ENCODE results near the gene CCSER2. TPM values are rescaled to one million over a fixed set of nuclear protein-coding genes. Genes with fewer than 3 reads are reported as not detected.

Gene CCSER2
- polyA plus RNA-seq, 1 donor (not counting 4 experiments of a cell fraction or from before 2014, with no cell fraction given) = 26.7 TPM

- Histone ChIP-seq H3K27ac (ENCODE audit: control insufficient read depth, insufficient read depth, low read length) (no peak overlapping the region), H3K9me1 (ENCODE audit: control insufficient read depth, extremely low read depth, insufficient read depth, low read length) (no peaks in the 10 kb centered on the region)
These were observed 20.1 kb downstream of the CCSER2 start for GRCh38 chr10:84348447-84348846.

DNA sequence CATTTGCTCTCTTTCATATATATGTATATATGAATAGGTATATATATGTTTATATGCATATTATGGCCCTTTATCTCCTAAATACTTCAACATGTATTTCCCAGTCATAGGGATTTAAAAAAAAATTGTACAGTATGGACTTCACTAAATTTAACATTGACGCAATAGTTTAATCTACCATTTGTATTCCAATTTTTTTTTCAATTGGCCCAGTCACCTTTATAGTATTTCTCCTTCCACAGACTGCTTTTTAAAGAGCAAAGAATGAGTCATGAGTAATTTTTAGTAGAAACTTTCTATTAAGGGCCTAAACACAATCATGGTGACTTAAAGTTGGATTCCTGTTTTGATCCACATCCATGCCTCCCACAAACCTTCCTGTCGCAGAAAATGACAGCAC, 20.5 kb downstream of the CCSER2 start:
- Histone ChIP-seq H3K9me1 (ENCODE audit: control insufficient read depth, extremely low read depth, insufficient read depth, low read length) (no peaks in the 10 kb centered on the region), H3K4me3 (ENCODE audit: control insufficient read depth in 2 of 3, extremely low read depth in 1 of 3, insufficient read depth in 2 of 3, low read depth in 1 of 3, low read length in 3 of 3) (no peak overlapping the region), H3K79me2 (ENCODE audit: control insufficient read depth, insufficient read depth, low read length) (peaks cover 63% of the 10 kb centered on the region), H2AFZ (ENCODE audit: control insufficient read depth, low read length) (no peak overlapping the region), H3K36me3 (ENCODE audit: control insufficient read depth in 2 of 2, extremely low read depth in 1 of 2, insufficient read depth in 2 of 2, low read length in 2 of 2) (no peaks in the 10 kb centered on the region), H3K9ac (ENCODE audit: control insufficient read depth, extremely low read depth, insufficient read depth, low read length) (no peak overlapping the region), H3K9me3 (ENCODE audit: control insufficient read depth, low read depth, low read length) (no peaks in the 10 kb centered on the region), H3K27ac (ENCODE audit: control insufficient read depth, insufficient read depth, low read length) (no peak overlapping the region), H3K4me1 (ENCODE audit: control insufficient read depth, extremely low read depth, insufficient read depth, low read length) (peaks cover 11% of the 10 kb centered on the region), H3K4me2 (ENCODE audit: control insufficient read depth, extremely low read depth, insufficient read depth, low read depth, low read length) (no peak overlapping the region), H3K27me3 (ENCODE audit: control insufficient read depth, extremely low read depth, insufficient read depth, low read length) (no peaks in the 10 kb centered on the region), H4K20me1 (ENCODE audit: control insufficient read depth, extremely low read depth, insufficient read depth, low read length) (no peaks in the 10 kb centered on the region)
- DNase-seq (ENCODE audit: low read depth, low spot score) (no peak), FAIRE-seq (no peak)
- TF ChIP-seq EZH2 (IDR thresholded peaks at IDR 0.05; ENCODE audit: low read length) (no peak), CTCF (optimal IDR thresholded peaks at IDR 0.05 in 1 of 3, IDR thresholded peaks at IDR 0.05 in 1 of 3, conservative IDR thresholded peaks at IDR 0.05 in 1 of 3; ENCODE audit: extremely low read depth in 1 of 3, insufficient read depth in 2 of 3, low read length in 3 of 3) (no peak)
- dilution Hi-C loops (cut with MboI; ENCODE audit: extremely low pct_ligation_motif_present, low sequenced_read_pairs) = no loop called here

More at GRCh38 chr10:84348447-84348846, 20.1 kb downstream of the CCSER2 start:
- Histone ChIP-seq H3K9ac (ENCODE audit: control insufficient read depth, extremely low read depth, insufficient read depth, low read length) (no peak overlapping the region), H2AFZ (ENCODE audit: control insufficient read depth, low read length) (no peak overlapping the region), H3K79me2 (ENCODE audit: control insufficient read depth, insufficient read depth, low read length) (peaks cover 64% of the 10 kb centered on the region), H3K4me3 (ENCODE audit: control insufficient read depth in 2 of 3, extremely low read depth in 1 of 3, insufficient read depth in 2 of 3, low read depth in 1 of 3, low read length in 3 of 3) (no peak overlapping the region), H3K4me1 (ENCODE audit: control insufficient read depth, extremely low read depth, insufficient read depth, low read length) (peaks cover 11% of the 10 kb centered on the region), H4K20me1 (ENCODE audit: control insufficient read depth, extremely low read depth, insufficient read depth, low read length) (no peaks in the 10 kb centered on the region), H3K36me3 (ENCODE audit: control insufficient read depth in 2 of 2, extremely low read depth in 1 of 2, insufficient read depth in 2 of 2, low read length in 2 of 2) (no peaks in the 10 kb centered on the region), H3K9me3 (ENCODE audit: control insufficient read depth, low read depth, low read length) (no peaks in the 10 kb centered on the region), H3K27me3 (ENCODE audit: control insufficient read depth, extremely low read depth, insufficient read depth, low read length) (no peaks in the 10 kb centered on the region), H3K4me2 (ENCODE audit: control insufficient read depth, extremely low read depth, insufficient read depth, low read depth, low read length) (no peak overlapping the region)
- dilution Hi-C loops (cut with MboI; ENCODE audit: extremely low pct_ligation_motif_present, low sequenced_read_pairs) = no loop called here
- FAIRE-seq (no peak), DNase-seq (ENCODE audit: low read depth, low spot score) (no peak)
- TF ChIP-seq CTCF (optimal IDR thresholded peaks at IDR 0.05 in 1 of 3, IDR thresholded peaks at IDR 0.05 in 1 of 3, conservative IDR thresholded peaks at IDR 0.05 in 1 of 3; ENCODE audit: extremely low read depth in 1 of 3, insufficient read depth in 2 of 3, low read length in 3 of 3) (no peak), EZH2 (IDR thresholded peaks at IDR 0.05; ENCODE audit: low read length) (no peak)
